Hair follicle dermal papilla cell (primary cell): ENCODE data around the gene SDF2L1. TPM values are rescaled to one million over a fixed set of nuclear protein-coding genes. Genes with fewer than 3 reads are reported as not detected.

ENCODE experiments used
- small RNA-seq: library from RNA; depleted of rRNA; stranded (forward); fragments of <200 nt; gene quantifications from one replicate; pipeline ENCODE3, GENCODE V24; 2012
- total RNA-seq: library from RNA; depleted of rRNA; stranded (reverse); fragments of >200 nt; gene quantifications from 2 replicates; pipeline ENCODE4 v1.2.3, GENCODE V29; 2012

SDF2L1 gene
- total RNA-seq: 16.4 and 18.6 TPM in 2 replicates

GRCh38 chr22:21641789-21642583, at the start of gene SDF2L1:
TSS of gene SDF2L1 (plus strand) at chr22:21642302. CDS start at chr22:21642337, 35 bp downstream.

GRCh38 chr22:21629255-21630149, 12.6 kb upstream of the SDF2L1 start, which contains the start of gene YDJC:
TSS of gene YDJC (minus strand) at chr22:21630022. CDS start at chr22:21630014, 8 bp downstream.

GRCh38 chr22:21632237-21632895, 9.7 kb upstream of the SDF2L1 start, which contains the start of gene CCDC116:
TSS of gene CCDC116 (plus strand) at chr22:21632760. CDS start at chr22:21633182, 422 bp downstream.

Small RNA genes lying within 50 kb of the gene (small RNA-seq; reads per million reads assigned to genes)
- gene MIR301B: 5.8 reads per million, percentile 81 among the genes with 10 or more reads in this experiment

Other genes with a start within 250 kb of the SDF2L1 start
- gene HIC2, start 224.9 kb upstream of the SDF2L1 start, total RNA-seq: 6.2 and 6.7 TPM in 2 replicates
- 0.65 and 0.85 TPM in 2 replicates for gene TMEM191C, start 174.9 kb upstream of the SDF2L1 start, total RNA-seq
- 0.12 and 0.32 TPM in 2 replicates for gene RIMBP3C, start 90.8 kb upstream of the SDF2L1 start, total RNA-seq
- gene UBE2L3, start 74.6 kb upstream of the SDF2L1 start, total RNA-seq: 35.5 and 39.6 TPM in 2 replicates
- gene YDJC, start 12.3 kb upstream of the SDF2L1 start, total RNA-seq: 21.0 and 21.4 TPM in 2 replicates
- 0.61 and 0.65 TPM in 2 replicates for gene CCDC116, start 9.5 kb upstream of the SDF2L1 start, total RNA-seq
- 34.2 and 34.7 TPM in 2 replicates for gene PPIL2, start 23.7 kb downstream of the SDF2L1 start, total RNA-seq
- gene YPEL1, start 93.5 kb downstream of the SDF2L1 start, total RNA-seq: 0.49 and 0.73 TPM in 2 replicates
- 115 and 140 TPM in 2 replicates for gene MAPK1, start 225.3 kb downstream of the SDF2L1 start, total RNA-seq